GM23338 (cell line): Measurements from ENCODE around the gene IFNLR1. TPM values are rescaled to one million over a fixed set of nuclear protein-coding genes. Genes with fewer than 3 reads are reported as not detected.

ENCODE experiments used
- CREB1 ChIP-seq: fragments of 250-450 bp; sonication (Bioruptor Pico); IDR thresholded peaks from 2 replicates; pipeline ENCODE4 v1.5.0; 2020; ENCODE audit warnings: low read depth, mild to moderate bottlenecking, moderate library complexity
- ETS1 ChIP-seq: IDR thresholded peaks from 2 replicates; pipeline ENCODE4 v1.6.1; 2016; ENCODE audit warnings: antibody characterized with exemption
- EZH2 ChIP-seq: fragments of 200-600 bp; sonication (generic); IDR thresholded peaks from one replicate; pipeline ENCODE4 v1.8.0; 2017; ENCODE audit warnings: antibody characterized with exemption, mild to moderate bottlenecking, low read depth; ENCODE audit not compliant: unreplicated experiment
- EZH2phosphoT487 ChIP-seq: fragments of 200-600 bp; sonication (generic); IDR thresholded peaks from one replicate; pipeline ENCODE4 v1.8.1; 2018; ENCODE audit warnings: antibody characterized with exemption; ENCODE audit not compliant: unreplicated experiment
- JUNB ChIP-seq: IDR thresholded peaks from one replicate; pipeline ENCODE4 v1.6.1; 2016; ENCODE audit warnings: antibody characterized with exemption; ENCODE audit not compliant: unreplicated experiment
- NANOG ChIP-seq: IDR thresholded peaks from 2 replicates; pipeline ENCODE4 v1.6.1; 2016; ENCODE audit warnings: antibody characterized with exemption, borderline replicate concordance
- POLR2AphosphoS5 ChIP-seq: IDR thresholded peaks from 2 replicates; pipeline ENCODE4 v1.6.1; 2016; ENCODE audit warnings: antibody characterized with exemption, low read depth
- REST ChIP-seq: IDR thresholded peaks from one replicate; pipeline ENCODE4 v1.6.1; 2018; ENCODE audit warnings: antibody characterized with exemption; ENCODE audit not compliant: unreplicated experiment
- STAT1 ChIP-seq: IDR thresholded peaks from one replicate; pipeline ENCODE4 v1.6.1; 2016; ENCODE audit warnings: antibody characterized with exemption; ENCODE audit not compliant: unreplicated experiment
- ZNF114 ChIP-seq: fragments of 250-450 bp; sonication (Bioruptor Pico); IDR thresholded peaks from 2 replicates; pipeline ENCODE4 v1.5.0; 2020; ENCODE audit warnings: mild to moderate bottlenecking, moderate library complexity
- ZNF331 ChIP-seq: fragments of 250-450 bp; sonication (Bioruptor Pico); IDR thresholded peaks from 2 replicates; pipeline ENCODE4 v1.5.0; 2020; ENCODE audit warnings: low read depth, mild to moderate bottlenecking, moderate library complexity
- ZNF462 ChIP-seq: fragments of 250-450 bp; sonication (Bioruptor Pico); IDR thresholded peaks from 2 replicates; pipeline ENCODE4 v1.5.0; 2020; ENCODE audit warnings: mild to moderate bottlenecking, moderate library complexity
- polyA plus RNA-seq: library from polyadenylated mRNA; unstranded; fragments of >200 nt; fragmentation: Nextera tagmentation; extraction: Ambion mirVana; gene quantifications from 2 replicates; pipeline ENCODE4 v1.2.1, GENCODE V29; 2016
- total RNA-seq: library from RNA; depleted of rRNA; stranded (reverse); fragments of >200 nt; shearing (Covaris generic); gene quantifications from 2 replicates; pipeline ENCODE4 v1.2.3, GENCODE V29; 2014

IFNLR1 gene
- total and polyA plus RNA-seq, 2 experiments from 2014 or later: 4.2 to 6.2 TPM

- TF ChIP-seq ZNF462 (CRISPR knock-in tag): no peak
- no peak for TF ChIP-seq EZH2
- TF ChIP-seq JUNB: no peak
- TF ChIP-seq NANOG: no peak
- TF ChIP-seq ZNF114: no peak
- no peak for TF ChIP-seq ZNF331 (CRISPR knock-in tag)
- TF ChIP-seq STAT1: no peak
- TF ChIP-seq EZH2phosphoT487: no peak
- no peak for TF ChIP-seq POLR2AphosphoS5
- no peak for TF ChIP-seq CREB1 (CRISPR knock-in tag)
- TF ChIP-seq REST: no peak
- TF ChIP-seq ETS1: no peak
These were observed 41.2 kb upstream of the IFNLR1 start (continued) for GRCh38 chr1:24228311-24228710.
